Thyroid gland (tissue), 4 donors: Measurements from ENCODE around the gene KLK11.

Experiments used
- POLR2A ChIP-seq, 2 donors: fragments of 450-650 bp; IDR thresholded peaks; one replicate each; pipeline ENCODE4 v1.6.1; 2017; ENCODE audit warnings: antibody characterized with exemption in 2 of 2, mild to moderate bottlenecking in 2 of 2, moderate library complexity in 1 of 2
- TF ChIP-seq, protein P1 (sequence below), 6 experiments: fragments of 200-600 bp in 3 of 6; fragments of 450-650 bp in 3 of 6; sonication (generic) in 3 of 6; IDR thresholded peaks; one replicate each; pipeline ENCODE4 v1.5.1; 2016 to 2019; ENCODE audit warnings: antibody characterized with exemption in 6 of 6, mild to moderate bottlenecking in 2 of 6, inconsistent platforms in 1 of 6, moderate library complexity in 1 of 6

- TF ChIP-seq, protein P1, sequence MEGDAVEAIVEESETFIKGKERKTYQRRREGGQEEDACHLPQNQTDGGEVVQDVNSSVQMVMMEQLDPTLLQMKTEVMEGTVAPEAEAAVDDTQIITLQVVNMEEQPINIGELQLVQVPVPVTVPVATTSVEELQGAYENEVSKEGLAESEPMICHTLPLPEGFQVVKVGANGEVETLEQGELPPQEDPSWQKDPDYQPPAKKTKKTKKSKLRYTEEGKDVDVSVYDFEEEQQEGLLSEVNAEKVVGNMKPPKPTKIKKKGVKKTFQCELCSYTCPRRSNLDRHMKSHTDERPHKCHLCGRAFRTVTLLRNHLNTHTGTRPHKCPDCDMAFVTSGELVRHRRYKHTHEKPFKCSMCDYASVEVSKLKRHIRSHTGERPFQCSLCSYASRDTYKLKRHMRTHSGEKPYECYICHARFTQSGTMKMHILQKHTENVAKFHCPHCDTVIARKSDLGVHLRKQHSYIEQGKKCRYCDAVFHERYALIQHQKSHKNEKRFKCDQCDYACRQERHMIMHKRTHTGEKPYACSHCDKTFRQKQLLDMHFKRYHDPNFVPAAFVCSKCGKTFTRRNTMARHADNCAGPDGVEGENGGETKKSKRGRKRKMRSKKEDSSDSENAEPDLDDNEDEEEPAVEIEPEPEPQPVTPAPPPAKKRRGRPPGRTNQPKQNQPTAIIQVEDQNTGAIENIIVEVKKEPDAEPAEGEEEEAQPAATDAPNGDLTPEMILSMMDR (IDR thresholded peaks at IDR 0.05) = no peak
- no peak for TF ChIP-seq POLR2A (IDR thresholded peaks at IDR 0.05)
Measured at GRCh38 chr19:51001515-51001914, 24.9 kb downstream of the KLK11 start, which contains the start of gene KLK8.
